NCI-H128 (cell line): ENCODE data around the gene RUFY4.

Experiments
- DNase-seq: peaks from one replicate; lab custom pipeline; 2025; ENCODE audit not compliant: unreplicated experiment; lab: John Stamatoyannopoulos, UW

The RUFY4 gene

GRCh38 chr2:218060950-218061660, 7.9 kb upstream of the RUFY4 start:
- no peak for DNase-seq

GRCh38 chr2:218063486-218063885, 5.6 kb upstream of the RUFY4 start:
- no peak for DNase-seq

GRCh38 chr2:218063896-218064295, 5.2 kb upstream of the RUFY4 start:
- no peak for DNase-seq

GRCh38 chr2:218065239-218066006, 3.6 kb upstream of the RUFY4 start:
- DNase-seq, result no peak

DNA sequence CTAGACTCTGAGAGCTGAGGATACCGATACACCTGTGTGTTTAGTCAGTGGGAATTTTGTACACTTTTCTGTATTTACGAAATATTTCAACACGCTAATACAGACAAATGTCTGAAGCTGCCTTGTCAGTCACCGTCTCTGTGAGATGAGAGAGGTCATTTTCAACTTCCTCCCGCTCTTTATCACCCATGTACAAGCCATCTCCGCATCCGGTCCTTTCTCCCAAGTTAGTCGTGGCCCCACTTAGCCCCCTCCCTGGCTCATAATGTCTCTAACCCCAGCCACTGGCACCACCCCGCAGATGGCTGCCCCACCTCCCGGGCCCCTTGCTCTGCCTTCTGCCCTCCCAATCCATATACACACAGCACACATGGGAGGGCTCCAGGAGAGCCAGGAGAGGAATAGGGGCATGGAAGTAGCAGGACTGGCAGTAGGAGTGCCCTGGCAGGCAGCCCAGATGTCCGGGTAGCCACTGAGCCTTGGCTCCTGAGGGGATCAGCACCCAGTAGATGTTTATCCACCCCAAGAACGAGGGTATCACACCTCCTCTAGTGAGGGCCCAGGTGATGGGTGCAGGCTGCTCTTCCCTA, 2.0 kb upstream of the RUFY4 start:
- DNase-seq, result no peak

- DNase-seq, result no peak
These were observed 1.5 kb upstream of the RUFY4 start for GRCh38 chr2:218067523-218067922.

DNA sequence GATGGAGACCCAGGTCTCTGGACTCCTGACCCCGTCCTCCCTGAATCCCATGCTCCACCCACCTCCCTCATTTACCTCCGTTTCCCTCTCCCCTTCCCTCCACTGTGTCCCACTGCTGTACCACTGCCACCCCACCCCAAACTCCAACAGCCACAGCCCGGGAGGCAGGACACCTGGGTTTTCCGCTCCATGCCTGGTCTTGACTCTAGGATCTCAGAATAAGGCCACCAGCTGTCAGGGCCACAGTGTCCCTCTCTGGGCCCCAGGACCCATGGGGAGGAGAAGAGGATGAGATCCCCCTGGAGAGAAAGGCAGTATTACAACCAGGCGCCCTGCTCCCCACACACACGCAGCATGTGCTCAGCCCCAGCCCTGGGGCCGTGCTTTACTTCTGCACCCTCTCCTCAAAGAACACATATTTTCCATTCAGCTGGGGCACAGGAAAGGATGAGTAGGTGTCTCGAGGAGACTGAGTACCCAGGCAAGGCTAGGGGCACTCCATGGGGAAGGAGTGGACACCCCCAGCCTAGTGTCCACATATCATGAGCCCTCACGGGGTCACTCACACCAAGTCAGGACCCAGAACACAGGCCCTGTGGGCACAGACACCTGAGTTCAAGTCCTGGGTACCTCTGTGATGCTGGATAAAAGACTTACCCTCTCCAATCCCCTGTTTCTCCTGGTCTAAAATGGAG, 700 bp downstream of the RUFY4 start:
- DNase-seq, result no peak

DNA sequence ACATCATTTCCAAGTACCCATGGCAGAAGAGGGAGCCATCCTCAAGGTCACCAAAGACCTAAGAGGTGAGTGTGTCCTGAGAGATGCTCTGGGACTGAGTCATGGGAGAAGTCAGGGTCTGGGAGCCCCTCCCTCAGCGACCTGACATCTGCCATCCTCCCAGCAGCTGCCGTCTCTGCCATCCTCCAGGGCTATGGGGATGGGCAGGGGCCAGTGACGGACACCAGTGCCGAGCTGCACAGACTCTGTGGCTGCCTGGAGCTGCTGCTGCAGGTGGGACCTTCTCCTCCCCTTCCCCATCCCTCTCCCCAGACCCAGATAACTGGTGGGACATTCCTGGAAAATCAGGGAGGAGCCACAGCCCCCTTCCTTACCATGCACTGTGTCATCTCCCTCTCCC, 1.5 kb downstream of the RUFY4 start:
- no peak for DNase-seq

- DNase-seq, result no peak
These were observed 2.3 kb downstream of the RUFY4 start for GRCh38 chr2:218071218-218071937.

DNA sequence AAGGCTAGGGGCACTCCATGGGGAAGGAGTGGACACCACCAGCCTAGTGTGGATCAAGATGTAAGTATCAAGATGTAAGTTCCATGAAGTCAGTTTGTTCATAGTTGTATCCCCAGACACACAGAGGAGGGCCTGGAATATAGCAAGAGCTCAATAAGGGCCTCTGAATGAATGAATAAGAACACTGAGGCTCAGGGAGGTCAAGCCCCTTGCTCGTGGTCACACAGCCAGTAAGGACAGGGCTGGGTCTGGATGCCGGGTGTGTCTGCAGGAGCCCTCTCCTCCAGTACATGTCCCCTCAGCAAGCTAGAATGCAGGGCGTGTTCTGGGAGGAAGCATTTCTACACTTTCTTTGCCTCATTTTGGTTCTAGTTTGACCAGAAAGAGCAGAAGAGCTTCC, 2.9 kb downstream of the RUFY4 start:
- DNase-seq, result no peak

GRCh38 chr2:218072478-218073024, 3.5 kb downstream of the RUFY4 start:
- no peak for DNase-seq

DNA sequence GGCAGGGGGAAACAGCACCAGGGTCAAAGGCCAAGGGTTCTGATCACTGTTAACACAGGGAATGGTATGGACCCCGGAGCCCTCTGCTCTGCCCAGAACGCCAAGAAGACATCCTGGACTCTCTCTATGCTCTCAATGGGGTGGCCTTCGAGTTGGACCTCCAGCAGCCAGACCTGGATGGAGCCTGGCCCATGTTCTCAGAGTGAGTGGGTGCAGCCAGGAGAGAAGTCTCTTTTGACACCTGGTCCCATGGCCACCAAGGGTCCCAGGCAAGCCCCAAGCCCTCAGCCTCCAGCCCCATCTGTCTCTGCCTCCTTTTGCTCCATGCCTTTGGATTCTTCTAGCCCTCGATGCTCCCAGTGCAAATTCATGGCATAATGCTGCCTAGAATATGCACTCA, 4.1 kb downstream of the RUFY4 start:
- no peak for DNase-seq

GRCh38 chr2:218074031-218074430, 5.0 kb downstream of the RUFY4 start:
- DNase-seq, result no peak

DNA sequence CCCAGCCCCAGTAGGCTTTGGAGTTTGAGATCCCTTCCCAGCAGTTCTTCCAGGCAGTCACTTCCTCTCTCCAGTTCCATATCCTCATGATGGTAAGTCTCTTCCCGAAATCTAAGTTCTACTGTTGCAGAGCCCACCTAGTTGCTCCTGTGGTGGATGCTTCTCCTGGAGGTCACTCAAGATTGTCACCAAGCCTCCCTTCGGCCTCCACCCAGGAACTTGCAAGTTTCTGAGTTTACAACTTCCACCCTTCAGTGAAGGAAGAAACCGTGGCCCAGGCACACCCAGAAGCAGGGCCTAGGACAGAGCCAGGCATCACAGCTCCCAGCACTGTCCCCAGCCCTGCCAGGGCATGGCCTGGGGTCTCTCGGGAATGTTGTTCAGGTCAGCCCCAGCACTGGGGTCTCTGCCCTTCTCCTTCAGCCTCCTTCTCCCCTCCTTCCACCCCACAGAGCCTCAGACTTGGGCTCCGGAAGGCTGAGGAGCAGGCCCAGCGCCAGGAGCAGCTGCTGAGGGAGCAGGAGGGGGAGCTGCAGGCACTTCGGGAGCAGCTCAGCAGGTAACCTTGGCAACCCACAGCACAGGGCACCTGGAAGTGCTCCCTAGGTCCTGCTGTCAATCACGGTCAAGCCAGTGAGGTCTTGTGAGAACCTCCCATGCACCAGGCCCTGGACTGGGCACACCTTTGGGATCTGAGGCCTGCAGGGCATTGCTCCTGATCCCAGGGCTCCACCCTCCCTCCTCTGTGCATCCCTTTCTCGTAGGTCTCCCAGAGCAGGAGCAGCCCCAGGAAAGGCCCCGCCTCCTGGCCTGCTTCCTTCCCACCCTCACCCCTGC, 7.1 kb downstream of the RUFY4 start:
- DNase-seq, result no peak

DNA sequence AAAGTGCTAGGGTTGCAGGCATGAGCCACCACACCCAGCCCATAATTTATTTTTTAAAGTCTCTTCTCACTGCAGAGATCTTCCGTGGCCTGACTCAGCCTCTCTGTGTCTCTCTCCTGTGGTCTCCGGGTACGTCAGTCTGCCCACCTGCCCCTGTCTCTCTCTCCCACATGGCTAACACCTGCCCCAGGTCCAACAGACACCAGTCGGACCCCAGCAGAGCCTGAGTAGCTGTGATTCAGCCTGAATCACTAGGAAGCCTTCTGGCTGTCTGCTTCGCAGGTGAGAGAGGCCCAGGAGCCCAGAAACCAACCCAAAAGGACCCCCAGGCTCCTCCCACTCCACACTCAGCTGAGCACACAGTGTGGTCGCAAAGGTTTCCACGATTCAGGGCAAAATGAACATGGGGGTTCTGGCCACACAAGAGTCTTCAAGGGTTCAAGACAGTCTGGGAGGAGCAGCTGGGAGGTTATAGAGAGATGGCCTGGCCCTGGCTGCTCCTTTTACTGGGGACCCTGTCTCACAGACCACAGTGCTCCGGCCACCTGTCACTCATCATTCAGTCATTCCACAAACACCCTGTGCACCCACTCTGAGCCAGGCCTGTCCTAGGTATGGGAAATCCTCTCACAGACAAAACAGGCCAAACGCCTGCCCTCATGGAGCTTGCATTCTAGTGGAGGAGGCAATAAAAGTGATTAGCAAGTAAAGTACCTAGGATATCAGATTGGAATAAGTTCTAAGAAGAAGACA, 8.6 kb downstream of the RUFY4 start:
- no peak for DNase-seq

GRCh38 chr2:218079943-218080913, 11.2 kb downstream of the RUFY4 start:
- no peak for DNase-seq

- DNase-seq, result no peak
These were observed 12.0 kb downstream of the RUFY4 start for GRCh38 chr2:218081063-218081462.

DNA sequence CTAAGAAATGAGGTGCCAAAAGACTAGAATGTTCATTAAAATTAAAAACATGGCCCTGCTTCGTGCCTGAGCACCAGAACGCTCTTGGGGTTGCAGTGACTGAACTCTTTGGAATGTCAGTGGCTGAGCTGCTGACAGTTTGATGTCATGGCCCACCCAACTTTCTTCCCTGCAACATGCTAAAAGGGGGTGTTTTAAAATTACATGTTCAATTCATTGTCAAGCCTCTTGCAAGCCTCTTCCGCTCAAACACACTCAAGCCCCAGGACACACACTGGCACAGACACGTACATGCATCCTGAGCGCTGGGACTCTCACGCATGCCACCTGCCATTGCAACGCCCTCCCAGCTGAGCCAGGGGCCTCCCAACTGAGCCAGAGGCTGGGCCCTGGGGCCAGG, 12.6 kb downstream of the RUFY4 start:
- no peak for DNase-seq
